Measurements from ENCODE around the gene CARMIL1.

Gene CARMIL1

DNA sequence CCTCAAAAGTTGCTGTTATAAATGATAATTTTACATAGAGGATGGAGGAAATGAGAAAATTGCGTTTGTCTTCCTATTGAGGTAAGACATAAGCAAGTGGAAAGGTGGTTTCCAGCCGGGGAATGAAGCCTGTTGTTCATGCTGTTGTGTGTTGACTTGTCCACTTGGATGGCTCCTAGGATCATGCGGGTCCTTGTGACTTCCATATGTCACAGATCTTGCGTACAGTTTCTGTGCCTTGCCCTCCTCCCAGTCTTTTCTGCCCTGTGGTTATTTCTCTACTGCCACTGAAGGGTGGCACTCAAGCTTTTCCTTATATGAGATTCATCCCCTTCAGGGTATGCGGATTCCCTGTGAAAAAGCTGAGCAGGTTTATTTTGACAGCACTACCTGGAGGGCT lies 116.6 kb downstream of the CARMIL1 start:
- no peaks in the 10 kb centered on the region for H3K4me1 ChIP-seq (ENCODE audit: low read length)
- H3K36me3 ChIP-seq (replicated peaks; ENCODE audit: low read depth, low read length), result no peaks in the 10 kb centered on the region
- TF ChIP-seq, protein P1, sequence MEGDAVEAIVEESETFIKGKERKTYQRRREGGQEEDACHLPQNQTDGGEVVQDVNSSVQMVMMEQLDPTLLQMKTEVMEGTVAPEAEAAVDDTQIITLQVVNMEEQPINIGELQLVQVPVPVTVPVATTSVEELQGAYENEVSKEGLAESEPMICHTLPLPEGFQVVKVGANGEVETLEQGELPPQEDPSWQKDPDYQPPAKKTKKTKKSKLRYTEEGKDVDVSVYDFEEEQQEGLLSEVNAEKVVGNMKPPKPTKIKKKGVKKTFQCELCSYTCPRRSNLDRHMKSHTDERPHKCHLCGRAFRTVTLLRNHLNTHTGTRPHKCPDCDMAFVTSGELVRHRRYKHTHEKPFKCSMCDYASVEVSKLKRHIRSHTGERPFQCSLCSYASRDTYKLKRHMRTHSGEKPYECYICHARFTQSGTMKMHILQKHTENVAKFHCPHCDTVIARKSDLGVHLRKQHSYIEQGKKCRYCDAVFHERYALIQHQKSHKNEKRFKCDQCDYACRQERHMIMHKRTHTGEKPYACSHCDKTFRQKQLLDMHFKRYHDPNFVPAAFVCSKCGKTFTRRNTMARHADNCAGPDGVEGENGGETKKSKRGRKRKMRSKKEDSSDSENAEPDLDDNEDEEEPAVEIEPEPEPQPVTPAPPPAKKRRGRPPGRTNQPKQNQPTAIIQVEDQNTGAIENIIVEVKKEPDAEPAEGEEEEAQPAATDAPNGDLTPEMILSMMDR (IDR thresholded peaks at IDR 0.05; ENCODE audit: low read depth, low read length), result no peak
- no peak for TF ChIP-seq EZH2phosphoT487 (IDR thresholded peaks at IDR 0.05; ENCODE audit: low read depth)
- no peaks in the 10 kb centered on the region for H3K9me3 ChIP-seq (ENCODE audit: insufficient read depth, low read length)
- H3K27ac ChIP-seq (ENCODE audit: low read length), result no peak overlapping the region
- no peaks in the 10 kb centered on the region for H4K20me1 ChIP-seq (ENCODE audit: insufficient read depth, low read length)
- no peak overlapping the region for H2AFZ ChIP-seq (ENCODE audit: low read depth, low read length)
- H3K79me2 ChIP-seq (ENCODE audit: low read length), result no peaks in the 10 kb centered on the region
- H3K27me3 ChIP-seq (ENCODE audit: low read depth, low read length), result peaks cover 3% of the 10 kb centered on the region; the same call in 1 of the 2 replicates
- no peak overlapping the region for H3K4me2 ChIP-seq (ENCODE audit: low read length)
- no peak overlapping the region for H3K4me3 ChIP-seq (ENCODE audit: low read length)
- no peak overlapping the region for H3K9ac ChIP-seq (ENCODE audit: low read length)

DNA sequence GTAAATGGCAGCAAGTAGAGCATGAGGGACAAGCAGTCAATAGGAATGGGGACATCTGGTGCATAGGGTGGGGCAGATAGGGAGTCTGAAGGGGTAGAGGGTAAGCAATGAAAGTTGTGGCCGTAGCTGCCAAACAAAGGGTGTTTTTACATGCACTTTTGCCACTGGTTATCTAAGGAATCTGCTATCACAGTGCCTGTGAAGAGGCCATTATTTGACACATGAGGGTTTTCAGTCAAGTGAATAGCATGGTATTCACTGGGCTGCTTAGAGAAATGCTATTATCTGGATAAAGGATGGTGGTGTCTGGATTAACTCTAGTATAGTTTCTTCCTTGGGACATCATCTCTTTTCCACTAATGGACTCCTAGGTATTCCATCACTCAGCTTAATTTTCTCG lies 118.2 kb downstream of the CARMIL1 start:
- H2AFZ ChIP-seq (ENCODE audit: low read depth, low read length), result no peak overlapping the region
- no peak overlapping the region for H3K27ac ChIP-seq (ENCODE audit: low read length)
- no peak overlapping the region for H3K4me2 ChIP-seq (ENCODE audit: low read length)
- H3K4me1 ChIP-seq (ENCODE audit: low read length), result no peaks in the 10 kb centered on the region
- TF ChIP-seq, protein P1 (IDR thresholded peaks at IDR 0.05; ENCODE audit: low read depth, low read length), result no peak
- no peak for TF ChIP-seq EZH2phosphoT487 (IDR thresholded peaks at IDR 0.05; ENCODE audit: low read depth)
- no peaks in the 10 kb centered on the region for H3K36me3 ChIP-seq (replicated peaks; ENCODE audit: low read depth, low read length)
- H3K9me3 ChIP-seq (ENCODE audit: insufficient read depth, low read length), result no peaks in the 10 kb centered on the region
- no peak overlapping the region for H3K4me3 ChIP-seq (ENCODE audit: low read length)
- no peak overlapping the region for H3K9ac ChIP-seq (ENCODE audit: low read length)
- H3K79me2 ChIP-seq (ENCODE audit: low read length), result no peaks in the 10 kb centered on the region
- H4K20me1 ChIP-seq (ENCODE audit: insufficient read depth, low read length), result no peaks in the 10 kb centered on the region
- peaks cover 3% of the 10 kb centered on the region; the same call in 1 of the 2 replicates for H3K27me3 ChIP-seq (ENCODE audit: low read depth, low read length)

DNA sequence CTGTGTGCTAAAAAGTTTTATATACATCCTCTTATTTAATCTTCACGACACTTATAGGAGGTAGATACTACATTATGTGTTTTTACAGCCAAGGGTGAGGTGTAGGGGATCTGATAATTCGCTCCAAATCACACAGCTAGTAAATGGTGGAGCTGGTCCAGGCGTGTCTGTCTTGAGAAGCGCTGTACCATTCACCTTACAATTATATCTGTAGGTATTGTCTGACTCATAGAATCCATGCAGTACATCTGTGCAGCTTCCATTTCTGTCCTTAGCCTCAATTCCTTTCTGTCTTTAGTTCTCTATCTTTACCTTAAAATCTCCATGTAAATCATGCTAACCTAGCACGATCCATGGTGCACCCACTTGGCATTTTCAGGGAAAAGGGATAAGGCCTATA lies 120.7 kb downstream of the CARMIL1 start:
- Histone ChIP-seq H3K4me2 (ENCODE audit: low read length) (no peak overlapping the region), H2AFZ (ENCODE audit: low read depth, low read length) (no peak overlapping the region), H3K4me1 (ENCODE audit: low read length) (peaks cover 2% of the 10 kb centered on the region), H3K27ac (ENCODE audit: low read length) (no peak overlapping the region), H3K79me2 (ENCODE audit: low read length) (no peaks in the 10 kb centered on the region), H3K9ac (ENCODE audit: low read length) (no peak overlapping the region), H3K4me3 (ENCODE audit: low read length) (no peak overlapping the region), H3K9me3 (ENCODE audit: insufficient read depth, low read length) (no peaks in the 10 kb centered on the region), H4K20me1 (ENCODE audit: insufficient read depth, low read length) (no peaks in the 10 kb centered on the region), H3K36me3 (replicated peaks; ENCODE audit: low read depth, low read length) (no peaks in the 10 kb centered on the region), H3K27me3 (ENCODE audit: low read depth, low read length) (peaks cover 2% of the 10 kb centered on the region; the same call in 1 of the 2 replicates)
- TF ChIP-seq, protein P1 (IDR thresholded peaks at IDR 0.05; ENCODE audit: low read depth, low read length), result no peak
- TF ChIP-seq EZH2phosphoT487 (IDR thresholded peaks at IDR 0.05; ENCODE audit: low read depth), result no peak

DNA sequence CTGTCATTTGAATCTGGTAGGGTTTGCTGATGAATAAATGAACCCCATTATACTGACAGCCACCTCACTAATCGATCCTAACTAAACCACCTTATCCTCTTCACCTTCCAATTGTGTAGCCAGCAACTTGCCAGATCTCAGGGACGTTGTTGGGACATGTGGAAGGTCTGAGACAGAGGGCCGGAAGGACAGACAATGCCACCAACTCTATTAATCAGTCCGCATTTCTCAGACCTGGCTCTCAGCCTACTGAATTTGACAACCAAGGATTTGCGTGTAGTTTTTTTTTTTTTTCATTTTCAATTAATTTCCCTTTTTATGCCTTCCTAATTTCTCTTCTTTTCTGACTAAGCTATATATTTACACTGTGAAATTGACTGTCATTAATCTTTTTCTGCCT lies 122.5 kb downstream of the CARMIL1 start:
- Histone ChIP-seq H3K79me2 (ENCODE audit: low read length) (no peaks in the 10 kb centered on the region), H3K27me3 (ENCODE audit: low read depth, low read length) (no peaks in the 10 kb centered on the region), H3K9me3 (ENCODE audit: insufficient read depth, low read length) (no peaks in the 10 kb centered on the region; the same call in 1 of the 2 replicates), H3K4me3 (ENCODE audit: low read length) (no peak overlapping the region), H3K4me1 (ENCODE audit: low read length) (peaks cover 13% of the 10 kb centered on the region), H4K20me1 (ENCODE audit: insufficient read depth, low read length) (no peaks in the 10 kb centered on the region), H3K4me2 (ENCODE audit: low read length) (no peak overlapping the region), H2AFZ (ENCODE audit: low read depth, low read length) (no peak overlapping the region), H3K27ac (ENCODE audit: low read length) (no peak overlapping the region), H3K36me3 (replicated peaks; ENCODE audit: low read depth, low read length) (no peaks in the 10 kb centered on the region), H3K9ac (ENCODE audit: low read length) (no peak overlapping the region)
- TF ChIP-seq, protein P1 (IDR thresholded peaks at IDR 0.05; ENCODE audit: low read depth, low read length), result no peak
- no peak for TF ChIP-seq EZH2phosphoT487 (IDR thresholded peaks at IDR 0.05; ENCODE audit: low read depth)
